Measurements from ENCODE around the gene PDCD1LG2.

PDCD1LG2 gene

GRCh38 chr9:5582835-5583195, 72.5 kb downstream of the PDCD1LG2 start:
- in situ Hi-C loops (cut with MboI; ENCODE audit: low pct_unique_long_range_greater_than_20kb, low sequenced_read_pairs), result loop anchor here (25.0 kb wide), 2 partner anchors 396 to 821 kb away; partner anchors contain the start of gene INSL6
- DNase-seq, result no peak

GRCh38 chr9:5586391-5586802, 76.1 kb downstream of the PDCD1LG2 start:
- in situ Hi-C loops (cut with MboI; ENCODE audit: low pct_unique_long_range_greater_than_20kb, low sequenced_read_pairs), result loop anchor here (25.0 kb wide), 2 partner anchors 399 to 824 kb away; partner anchors contain the start of gene INSL6
- DNase-seq, result no peak

GRCh38 chr9:5587024-5587423, 76.7 kb downstream of the PDCD1LG2 start:
- in situ Hi-C loops (cut with MboI; ENCODE audit: low pct_unique_long_range_greater_than_20kb, low sequenced_read_pairs), result loop anchor here (25.0 kb wide), 2 partner anchors 400 to 825 kb away; partner anchors contain the start of gene INSL6
- no peak for DNase-seq

GRCh38 chr9:5592231-5592630, 81.9 kb downstream of the PDCD1LG2 start:
- DNase-seq, result no peak
- in situ Hi-C loops (cut with MboI; ENCODE audit: low pct_unique_long_range_greater_than_20kb, low sequenced_read_pairs), result loop anchor here (25.0 kb wide), 2 partner anchors 405 to 830 kb away; partner anchors contain the start of gene INSL6

GRCh38 chr9:5592904-5593303, 82.6 kb downstream of the PDCD1LG2 start:
- DNase-seq, result no peak
- in situ Hi-C loops (cut with MboI; ENCODE audit: low pct_unique_long_range_greater_than_20kb, low sequenced_read_pairs), result loop anchor here (25.0 kb wide), 2 partner anchors 406 to 831 kb away; partner anchors contain the start of gene INSL6

- in situ Hi-C loops (cut with MboI; ENCODE audit: low pct_unique_long_range_greater_than_20kb, low sequenced_read_pairs), result loop anchor here (25.0 kb wide), 2 partner anchors 407 to 832 kb away; partner anchors contain the start of gene INSL6
- no peak for DNase-seq
Measured at GRCh38 chr9:5593904-5594303, 83.6 kb downstream of the PDCD1LG2 start.

GRCh38 chr9:5596173-5596572, 85.8 kb downstream of the PDCD1LG2 start:
- in situ Hi-C loops (cut with MboI; ENCODE audit: low pct_unique_long_range_greater_than_20kb, low sequenced_read_pairs), result loop anchor here (25.0 kb wide), 2 partner anchors 409 to 834 kb away; partner anchors contain the start of gene INSL6
- DNase-seq, result peak; percentile 62

GRCh38 chr9:5608298-5609225, 98.2 kb downstream of the PDCD1LG2 start:
- DNase-seq, result no peak
- in situ Hi-C loops (cut with MboI; ENCODE audit: low pct_unique_long_range_greater_than_20kb, low sequenced_read_pairs), result no loop called here

- no peak for DNase-seq
- in situ Hi-C loops (cut with MboI; ENCODE audit: low pct_unique_long_range_greater_than_20kb, low sequenced_read_pairs), result no loop called here
Measured at GRCh38 chr9:5609226-5609596, 98.9 kb downstream of the PDCD1LG2 start.

- no peak for DNase-seq
- in situ Hi-C loops (cut with MboI; ENCODE audit: low pct_unique_long_range_greater_than_20kb, low sequenced_read_pairs), result no loop called here
Measured at GRCh38 chr9:5610491-5610890, 100.2 kb downstream of the PDCD1LG2 start.

GRCh38 chr9:5611321-5612184, 101.2 kb downstream of the PDCD1LG2 start:
- in situ Hi-C loops (cut with MboI; ENCODE audit: low pct_unique_long_range_greater_than_20kb, low sequenced_read_pairs), result no loop called here
- no peak for DNase-seq

- in situ Hi-C loops (cut with MboI; ENCODE audit: low pct_unique_long_range_greater_than_20kb, low sequenced_read_pairs), result no loop called here
- DNase-seq, result no peak
Measured at GRCh38 chr9:5612185-5612530, 101.8 kb downstream of the PDCD1LG2 start.

- in situ Hi-C loops (cut with MboI; ENCODE audit: low pct_unique_long_range_greater_than_20kb, low sequenced_read_pairs), result no loop called here
Measured at GRCh38 chr9:5614192-5614591, 103.9 kb downstream of the PDCD1LG2 start.

GRCh38 chr9:5614985-5615384, 104.7 kb downstream of the PDCD1LG2 start:
- in situ Hi-C loops (cut with MboI; ENCODE audit: low pct_unique_long_range_greater_than_20kb, low sequenced_read_pairs), result no loop called here
- DNase-seq, result no peak

More at GRCh38 chr9:5614192-5614591, 103.9 kb downstream of the PDCD1LG2 start:
- DNase-seq, result no peak

GRCh38 chr9:5617749-5618148, 107.4 kb downstream of the PDCD1LG2 start:
- DNase-seq, result peak; percentile 64
- in situ Hi-C loops (cut with MboI; ENCODE audit: low pct_unique_long_range_greater_than_20kb, low sequenced_read_pairs), result no loop called here

GRCh38 chr9:5620494-5620893, 110.2 kb downstream of the PDCD1LG2 start:
- in situ Hi-C loops (cut with MboI; ENCODE audit: low pct_unique_long_range_greater_than_20kb, low sequenced_read_pairs), result no loop called here
- no peak for DNase-seq
